A172 (cell line): Measurements from ENCODE around the gene HIPK3. TPM values are rescaled to one million over a fixed set of nuclear protein-coding genes. Genes with fewer than 3 reads are reported as not detected.
"Not testable (repeated sequence)": the region's sequence is repeated elsewhere in the genome, so short reads cannot be mapped to it uniquely, and the experiment has no call there.

Experiments used
- DNase-seq: peaks from one replicate; pipeline ENCODE4 v3.0.0-alpha.2; 2015; ENCODE audit warnings: low spot score
- total RNA-seq: library from RNA; depleted of rRNA; stranded (reverse); fragments of >200 nt; shearing (Covaris generic); gene quantifications from 2 replicates; pipeline ENCODE4 v1.2.3, GENCODE V29; 2014

The HIPK3 gene
- total RNA-seq, 1 experiment from 2014 or later = 48.7 TPM

DNA sequence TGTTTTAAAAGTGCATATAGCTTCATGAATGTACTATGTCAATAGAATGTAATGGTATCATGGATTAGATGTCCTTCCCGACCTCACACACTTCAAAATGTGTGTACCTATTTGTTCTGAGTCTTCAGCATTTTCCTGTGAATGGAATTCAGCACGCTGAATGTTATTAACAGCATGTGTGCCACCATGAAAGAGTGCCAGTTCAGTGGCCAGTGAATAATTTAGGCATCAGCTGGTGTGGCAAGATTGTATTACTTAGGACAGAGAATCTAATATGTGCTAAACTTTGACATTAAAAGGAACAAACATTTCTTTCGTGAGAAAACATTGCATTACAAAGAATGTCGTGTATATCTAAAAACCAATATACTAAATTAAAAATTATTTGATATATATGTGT is 46.4 kb downstream of the HIPK3 start:
- no peak for DNase-seq

DNA sequence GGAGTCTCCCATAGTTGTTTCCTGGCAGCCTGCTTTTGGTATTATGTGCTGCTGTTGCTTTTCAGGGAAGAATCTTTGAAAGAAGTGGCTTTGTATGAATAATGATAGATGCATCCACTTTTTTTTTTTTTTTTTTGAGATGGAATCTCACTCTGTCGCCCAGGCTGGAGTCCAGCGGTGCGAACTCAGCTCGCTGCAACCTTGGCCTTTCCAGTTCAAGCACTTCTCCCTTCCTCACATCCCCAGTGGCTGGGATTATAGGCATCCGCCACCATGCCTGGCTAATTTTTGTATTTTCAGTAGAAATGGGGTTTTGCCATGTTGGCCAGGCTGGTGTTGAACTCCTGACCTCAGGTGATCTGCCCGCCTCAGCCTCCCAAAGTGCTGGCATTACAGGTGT is 49.6 kb downstream of the HIPK3 start:
- DNase-seq = not testable (repeated sequence)

DNA sequence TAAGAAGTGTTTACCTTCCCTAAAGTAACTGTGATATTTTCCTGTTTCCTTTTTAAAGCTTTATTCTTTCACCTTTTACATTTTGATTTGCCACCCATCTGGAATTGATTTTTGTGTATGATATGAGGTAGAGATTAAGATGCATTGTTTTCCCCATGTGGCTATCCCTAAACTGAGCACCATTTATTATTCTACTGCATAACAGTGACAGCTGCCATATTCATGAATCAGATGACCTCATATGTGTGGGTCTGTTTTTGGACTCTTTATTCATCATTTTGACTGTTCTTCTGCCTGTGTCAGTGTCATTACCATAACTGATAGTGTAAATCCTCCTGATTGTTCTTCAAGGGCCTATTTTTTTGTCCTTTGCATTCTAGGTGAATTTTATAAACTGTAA is 50.8 kb downstream of the HIPK3 start:
- no peak for DNase-seq

DNA sequence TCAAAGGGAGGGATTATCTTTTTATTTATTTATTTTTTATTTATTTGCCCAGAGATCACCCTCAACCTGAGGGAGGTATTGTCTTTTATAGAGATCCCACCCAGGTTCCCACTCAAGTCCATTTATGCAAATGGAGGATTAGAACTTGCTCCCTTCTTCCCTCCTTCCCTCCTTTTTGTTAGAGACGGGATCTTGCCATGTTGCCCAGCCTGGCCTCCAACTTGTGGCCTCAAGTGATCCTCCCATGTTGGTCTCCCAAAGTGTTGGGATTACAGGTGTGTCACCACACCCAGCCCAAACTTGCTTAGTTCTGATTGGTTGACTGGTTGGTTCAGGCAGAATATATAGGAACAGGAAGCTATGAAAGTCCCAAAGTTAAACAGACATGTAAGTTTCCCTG is 51.9 kb downstream of the HIPK3 start:
- no peak for DNase-seq

DNA sequence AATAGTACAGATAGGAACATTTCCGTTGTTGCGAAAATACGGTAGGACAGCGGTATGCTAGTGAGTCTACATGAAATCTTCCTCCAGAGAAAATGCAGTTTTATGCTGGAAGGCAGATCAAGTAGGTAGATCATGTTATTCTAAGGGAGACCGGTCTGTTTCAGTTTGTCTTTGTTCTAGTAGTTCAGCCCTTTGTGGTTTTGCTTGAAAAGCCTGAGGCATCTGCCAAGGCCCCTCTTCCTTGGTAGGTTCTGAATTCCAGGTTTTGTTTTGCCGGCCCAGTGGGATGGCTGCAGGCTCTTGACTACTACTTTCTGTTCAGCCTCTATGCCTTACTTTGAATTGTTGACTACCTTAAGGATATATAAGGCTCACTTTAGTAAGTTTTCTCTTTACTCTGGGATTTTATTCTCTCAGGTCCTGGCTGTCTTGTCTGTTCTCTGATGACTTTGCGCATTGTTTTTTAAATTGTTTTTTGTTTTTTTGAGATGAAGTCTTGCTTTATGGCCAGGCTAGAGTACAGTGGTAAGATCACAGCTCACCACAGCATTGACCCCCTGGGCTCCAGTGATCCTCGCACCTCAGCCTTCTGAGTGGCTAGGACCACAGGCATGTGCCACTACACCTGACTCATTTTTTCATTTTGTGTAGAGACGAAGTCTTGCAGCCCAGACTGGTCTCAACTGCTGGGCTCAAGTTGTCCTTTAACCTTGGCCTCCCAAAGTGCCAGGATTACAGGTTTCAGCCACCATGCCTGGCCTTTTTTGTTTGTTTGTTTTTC is 53.7 kb downstream of the HIPK3 start:
- peak; percentile 11 for DNase-seq

DNA sequence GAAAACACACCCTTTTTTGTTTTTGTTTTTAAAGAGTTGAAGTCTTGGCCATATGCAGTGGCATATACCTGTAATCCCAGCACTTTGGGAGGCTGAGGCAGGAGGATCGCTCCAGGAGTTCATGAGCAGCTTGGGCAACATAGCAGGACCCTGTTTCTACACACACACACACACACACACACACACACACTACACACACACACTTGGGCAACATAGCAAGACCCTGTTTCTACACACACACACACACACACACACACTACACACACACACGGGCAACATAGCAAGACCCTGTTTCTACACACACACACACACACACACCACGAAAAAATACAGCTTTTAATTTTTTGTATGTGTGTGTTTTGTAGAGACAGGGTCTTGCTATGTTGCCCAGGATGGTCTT is 54.5 kb downstream of the HIPK3 start:
- DNase-seq = no peak

DNA sequence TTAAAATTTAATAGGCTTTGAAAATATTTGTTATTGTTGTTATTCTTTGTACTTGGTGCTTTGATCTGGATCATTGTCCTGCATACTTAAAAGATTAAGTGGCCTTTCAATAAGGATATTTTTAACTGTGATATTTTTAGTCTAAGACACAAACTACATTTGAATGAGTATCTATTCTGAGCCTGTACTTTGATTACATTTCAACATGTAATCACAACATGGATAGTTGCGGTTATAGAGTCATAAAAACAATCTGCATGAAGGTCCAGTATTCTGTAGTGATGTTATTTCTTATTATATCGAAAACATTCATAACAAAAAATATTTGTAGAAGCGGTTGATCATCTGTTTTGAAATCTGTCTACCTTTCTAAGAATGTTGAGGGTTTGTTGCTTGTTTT is 58.6 kb downstream of the HIPK3 start:
- no peak for DNase-seq

DNA sequence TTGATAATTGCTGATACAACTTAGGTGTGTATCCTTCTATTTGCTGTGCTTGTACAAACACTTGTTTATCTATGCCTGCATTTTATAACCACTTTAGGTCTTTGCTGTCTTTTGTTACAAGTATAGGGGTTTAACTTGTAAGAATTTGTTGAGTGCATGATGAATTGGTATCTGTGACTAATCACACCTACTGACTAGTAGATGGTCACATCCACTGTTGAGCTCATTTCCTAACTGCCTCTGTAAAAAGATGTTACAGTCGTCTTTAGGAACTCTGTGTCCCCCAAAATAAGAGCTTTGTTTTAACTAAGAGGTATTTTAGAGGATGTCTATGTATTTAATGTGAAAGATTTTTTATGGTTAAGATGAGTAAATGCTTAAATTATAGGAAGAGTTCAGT is 60.5 kb downstream of the HIPK3 start:
- peak; percentile 47 for DNase-seq

DNA sequence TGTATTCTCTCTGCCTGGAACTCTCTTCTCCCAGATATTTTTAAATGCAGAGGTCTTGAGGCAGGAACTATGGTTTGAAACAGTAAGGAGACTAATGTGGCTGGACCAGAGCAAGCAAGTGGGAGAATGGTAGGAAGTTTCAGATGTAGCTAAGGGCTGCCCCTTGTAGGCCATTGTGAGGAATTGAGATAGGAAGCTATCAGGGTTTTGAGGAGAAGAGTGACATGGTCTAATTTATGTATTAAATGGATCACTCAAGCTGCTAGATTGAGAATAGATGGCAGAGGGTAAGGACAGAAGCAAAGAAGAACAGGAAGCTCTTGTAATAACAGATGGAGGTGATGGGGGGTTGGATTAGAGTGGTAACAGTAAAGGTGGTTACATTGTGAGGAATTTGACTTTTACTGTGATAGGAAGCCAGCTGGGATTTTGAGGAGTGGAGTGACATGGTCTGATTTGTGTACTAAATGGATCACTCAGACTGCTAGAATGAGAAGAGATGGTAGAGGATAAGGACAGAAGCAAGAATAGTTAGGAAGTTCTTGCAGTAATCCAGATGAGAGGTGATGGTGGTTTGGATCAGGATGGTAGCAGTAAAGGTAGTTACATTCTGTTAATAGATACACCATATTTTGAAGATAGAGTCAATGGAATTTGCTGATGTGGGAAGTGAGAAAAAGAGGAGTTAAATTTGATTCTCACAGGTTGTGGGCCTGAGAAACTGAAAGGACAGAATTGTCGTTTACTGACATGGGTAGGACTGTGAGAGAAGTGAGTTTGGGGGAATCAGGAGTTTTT is 63.0 kb downstream of the HIPK3 start:
- no peak for DNase-seq

DNA sequence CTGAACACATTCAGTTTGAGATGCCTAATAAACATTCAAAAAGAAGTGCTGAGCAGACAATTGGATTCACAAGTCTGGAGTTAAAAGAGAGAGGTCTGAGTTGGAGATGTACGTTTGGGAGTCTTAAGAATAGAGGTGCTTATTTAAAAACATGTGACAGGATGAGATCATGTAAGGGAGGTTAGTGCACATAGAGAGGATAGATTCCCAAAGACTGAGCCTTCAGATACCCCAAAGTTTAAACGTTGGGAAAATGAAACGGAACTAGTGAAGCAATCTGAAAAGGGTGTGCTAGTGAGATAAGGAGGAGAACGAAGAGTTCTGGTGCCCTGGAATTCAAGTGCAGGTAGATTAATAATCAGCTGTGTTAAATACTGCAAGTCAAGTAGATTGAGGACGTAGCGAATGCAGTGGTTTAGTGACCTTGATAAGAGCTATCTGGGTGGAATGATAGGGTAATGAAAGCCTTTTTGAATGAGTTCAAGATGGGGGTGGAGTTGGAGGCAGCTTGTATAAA is 63.7 kb downstream of the HIPK3 start:
- DNase-seq = no peak

DNA sequence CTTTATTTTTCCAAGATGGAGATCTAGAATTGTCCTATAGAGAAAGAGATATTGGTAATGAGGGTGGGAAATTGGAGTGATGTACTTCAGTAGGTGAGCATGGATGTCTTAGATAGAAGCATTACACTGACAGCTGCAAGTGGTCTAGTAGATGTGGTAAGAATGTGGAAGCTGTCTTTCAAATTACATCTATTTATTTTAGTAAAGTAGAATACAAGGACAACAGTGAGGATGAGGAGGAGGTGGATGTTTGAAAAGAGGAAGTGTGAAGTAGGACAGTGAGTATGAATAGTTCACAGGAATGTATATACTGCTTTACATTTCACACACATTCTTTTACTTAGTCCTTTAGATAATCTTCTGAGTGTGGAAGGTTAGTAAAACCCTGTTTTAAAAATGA is 64.2 kb downstream of the HIPK3 start:
- DNase-seq = no peak

DNA sequence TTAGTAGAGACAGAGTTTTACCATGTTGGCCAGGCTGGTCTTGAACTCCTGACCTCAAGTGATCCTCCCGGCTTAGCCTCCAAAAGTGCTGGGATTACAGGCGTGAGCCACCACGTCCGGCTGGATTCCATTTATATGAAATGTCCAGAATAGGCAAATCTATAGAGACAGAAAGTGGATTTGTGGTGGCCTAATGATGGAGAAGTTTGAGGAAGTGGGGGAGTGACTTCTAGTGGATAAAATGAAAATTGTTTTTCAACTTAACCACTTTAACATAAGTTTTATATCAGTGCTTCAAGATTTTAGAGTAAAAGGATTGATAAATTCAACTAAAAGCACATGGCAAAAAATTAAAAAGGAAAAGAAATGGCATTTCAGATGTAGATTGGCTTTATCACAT is 66.2 kb downstream of the HIPK3 start:
- DNase-seq = no peak

DNA sequence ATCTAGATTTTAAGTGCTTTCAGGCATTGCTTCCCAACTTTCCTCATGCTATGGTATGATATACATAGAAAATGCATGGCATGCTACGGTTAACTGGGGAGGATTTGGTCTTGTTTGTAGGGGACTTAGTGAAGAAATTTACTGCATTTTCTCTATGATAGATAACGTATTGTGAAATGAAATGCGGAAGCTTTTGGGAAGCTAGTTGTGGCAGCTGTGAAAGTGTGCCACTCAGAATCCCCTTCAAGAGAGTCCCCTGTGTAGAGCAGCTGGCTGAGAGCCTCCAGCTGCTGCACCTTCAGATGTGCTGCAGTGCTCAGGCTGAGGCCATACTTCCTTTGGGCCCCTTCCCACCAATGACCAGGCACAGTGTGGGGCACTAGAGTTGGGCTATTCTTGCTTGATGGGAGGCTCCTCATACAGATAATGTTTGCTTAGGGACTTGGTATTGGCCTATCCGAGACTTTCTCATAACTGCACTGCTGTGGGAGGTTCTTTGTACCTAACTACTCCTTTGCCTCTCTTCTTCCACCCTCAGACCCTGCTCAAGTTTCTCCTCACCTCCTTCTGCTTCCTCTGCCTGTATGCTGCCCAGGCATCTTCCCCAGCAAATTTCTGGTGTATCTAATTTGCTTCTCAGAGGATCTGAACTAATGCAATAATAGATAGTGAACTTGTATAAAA is 67.3 kb downstream of the HIPK3 start:
- DNase-seq = no peak

DNA sequence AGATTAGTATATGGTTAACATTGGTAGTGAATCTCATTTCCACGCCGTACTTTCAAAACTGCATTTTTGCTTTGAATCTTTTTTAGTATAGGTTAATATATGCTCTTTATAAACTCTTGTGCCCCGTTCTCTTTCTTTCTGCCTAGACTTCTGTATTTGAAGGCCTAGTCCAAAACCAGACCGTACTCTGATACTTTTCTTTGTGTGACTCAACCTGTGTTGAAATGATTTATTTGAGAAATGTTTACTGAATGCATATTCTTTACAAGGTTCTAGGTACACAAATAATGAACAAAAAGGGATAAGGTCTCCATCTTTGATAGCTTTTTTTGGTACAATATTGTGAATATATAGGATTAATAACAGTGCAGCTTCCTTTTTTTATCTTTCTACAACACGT is 68.3 kb downstream of the HIPK3 start:
- no peak for DNase-seq

DNA sequence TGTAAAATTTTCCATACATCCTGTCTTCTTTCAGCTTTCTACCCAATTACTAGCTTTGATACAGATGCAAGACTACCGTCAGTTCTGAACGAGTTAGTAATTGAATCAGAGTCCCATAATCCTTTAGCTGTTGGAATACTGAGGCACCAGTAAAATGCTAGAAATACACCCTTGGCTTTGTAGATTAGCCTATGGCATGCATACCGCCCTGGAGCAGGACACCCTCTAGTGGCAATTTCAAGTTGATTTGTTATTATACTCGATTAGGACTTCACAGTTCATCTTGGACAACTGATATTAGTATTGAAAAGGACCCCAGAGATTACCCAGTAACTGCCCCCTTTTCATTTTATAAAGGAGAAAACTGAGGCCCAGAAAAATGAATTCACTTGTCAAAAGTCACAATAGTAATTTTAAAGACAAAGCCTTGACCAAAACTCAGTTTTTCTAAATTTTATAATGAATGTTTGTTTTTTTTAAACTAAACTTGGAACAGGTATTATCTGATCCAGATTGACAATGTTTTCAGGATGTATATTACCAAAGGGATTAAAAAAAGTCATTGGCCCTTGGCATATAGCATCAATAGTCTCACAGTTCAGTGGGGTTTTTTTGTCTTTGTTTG is 72.6 kb downstream of the HIPK3 start:
- peak; percentile 65 for DNase-seq

DNA sequence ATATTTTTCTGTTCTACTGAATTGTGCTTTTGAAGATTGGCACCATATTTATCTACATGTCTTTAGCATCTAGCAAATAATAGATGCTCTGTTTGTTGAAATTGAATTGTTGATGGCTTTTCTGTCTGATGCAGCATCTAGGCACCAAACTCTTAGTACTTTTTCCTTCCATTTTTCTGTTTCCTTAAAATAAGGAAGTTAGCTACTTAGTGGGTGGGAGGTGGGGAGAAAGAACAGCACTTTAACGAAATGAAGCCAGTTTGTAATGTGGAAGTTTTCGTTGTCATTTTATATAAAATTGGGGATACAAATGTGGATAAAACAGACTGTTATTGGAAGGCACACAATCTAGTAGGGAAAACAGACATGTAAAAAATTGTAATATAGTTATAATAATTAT is 76.6 kb downstream of the HIPK3 start:
- no peak for DNase-seq

DNA sequence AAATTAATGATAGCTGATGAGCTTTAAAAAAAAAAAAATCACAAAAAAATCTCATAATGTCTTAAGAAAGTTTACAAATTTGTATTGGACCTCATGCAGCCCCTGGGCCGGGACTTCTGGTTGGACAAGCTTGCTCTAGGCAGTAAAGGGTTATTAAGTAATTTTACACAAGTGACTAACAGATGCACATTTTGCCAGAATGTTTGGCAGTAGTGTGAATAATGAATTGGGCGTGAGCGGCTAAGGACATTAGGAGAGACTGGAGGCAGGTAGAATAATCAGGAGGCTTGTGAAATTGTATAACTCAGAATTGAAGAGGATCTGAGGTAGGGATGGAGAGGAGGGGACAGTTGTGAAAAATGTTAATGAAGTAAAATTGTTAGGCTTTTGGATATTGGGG is 77.4 kb downstream of the HIPK3 start:
- no peak for DNase-seq

DNA sequence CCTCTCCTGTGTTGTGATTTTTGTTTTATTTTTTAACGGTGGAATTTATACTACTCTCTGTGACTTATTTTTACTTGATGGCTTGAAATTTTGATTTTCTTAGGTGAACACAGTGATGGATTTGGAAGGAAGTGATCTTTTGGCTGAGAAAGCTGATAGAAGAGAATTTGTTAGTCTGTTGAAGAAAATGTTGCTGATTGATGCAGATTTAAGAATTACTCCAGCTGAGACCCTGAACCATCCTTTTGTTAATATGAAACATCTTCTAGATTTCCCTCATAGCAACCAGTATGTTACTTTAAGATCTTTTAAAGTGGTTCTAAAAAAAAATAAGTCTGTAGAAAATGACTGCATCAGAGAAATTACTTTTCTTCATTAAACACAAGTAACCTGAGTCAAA is 82.1 kb downstream of the HIPK3 start:
- DNase-seq = no peak

DNA sequence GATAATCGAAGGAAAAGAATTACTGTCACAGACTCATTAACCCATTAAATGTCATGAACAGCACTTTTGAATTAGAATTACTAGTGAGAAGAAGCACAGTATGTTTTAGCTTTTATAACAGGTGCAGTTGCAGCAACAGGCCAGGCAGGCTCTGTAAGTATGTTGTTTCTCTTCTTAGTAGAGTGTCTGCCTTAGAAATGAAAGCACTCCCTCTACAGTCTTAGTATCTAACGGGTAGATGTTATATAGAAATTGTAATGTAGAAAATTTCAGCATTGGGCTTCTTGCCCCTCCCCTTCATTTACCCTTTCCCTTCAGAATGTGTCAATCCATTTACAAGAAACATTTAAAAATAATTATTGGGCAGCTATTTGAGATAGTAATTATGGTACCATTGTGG is 87.4 kb downstream of the HIPK3 start:
- DNase-seq = no peak

DNA sequence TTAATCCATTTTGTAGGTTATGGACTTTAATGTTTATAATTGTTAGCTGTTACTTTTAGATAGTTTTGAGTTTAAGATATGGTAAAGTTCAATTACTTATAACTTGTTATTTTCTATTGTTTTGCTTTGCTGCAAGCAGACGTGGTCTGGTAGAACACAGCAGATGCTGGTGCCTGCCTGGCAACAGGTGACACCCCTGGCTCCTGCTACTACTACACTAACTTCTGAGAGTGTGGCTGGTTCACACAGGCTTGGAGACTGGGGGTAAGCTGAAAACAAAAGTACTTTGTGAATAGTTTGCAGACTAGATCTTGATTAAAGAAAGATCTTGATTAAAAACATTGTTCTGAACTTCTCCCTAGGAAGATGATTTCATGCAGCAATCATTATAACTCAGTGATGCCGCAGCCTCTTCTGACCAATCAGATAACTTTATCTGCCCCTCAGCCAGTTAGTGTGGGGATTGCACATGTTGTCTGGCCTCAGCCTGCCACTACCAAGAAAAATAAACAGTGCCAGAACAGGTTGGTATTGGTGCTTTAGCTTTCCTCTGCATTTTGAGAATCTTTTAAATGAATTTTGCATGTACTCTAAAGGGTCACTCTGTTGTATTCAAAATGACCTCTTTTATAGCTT is 90.4 kb downstream of the HIPK3 start:
- DNase-seq = no peak

DNA sequence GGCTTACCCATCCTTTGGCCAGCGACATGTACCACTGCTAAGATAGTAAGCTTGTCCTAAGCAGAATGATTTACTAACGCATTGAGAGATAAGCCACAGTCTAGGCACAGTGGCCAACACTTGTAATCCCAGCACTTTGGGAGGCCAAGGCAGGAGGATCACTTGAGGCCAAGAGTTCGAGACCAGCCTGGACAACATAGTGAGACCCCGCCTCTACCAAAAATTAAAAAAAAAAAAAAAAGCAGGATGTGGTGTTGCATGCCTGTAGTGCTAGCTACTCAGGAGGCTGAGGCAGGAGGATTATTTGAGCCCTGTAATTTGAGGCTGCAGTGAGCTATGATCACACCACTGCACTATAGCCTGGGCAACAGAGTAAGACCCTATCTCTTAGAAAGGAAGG is 93.1 kb downstream of the HIPK3 start:
- DNase-seq = no peak
